ENCODE measurements around the gene WNT3. TPM values are rescaled to one million over a fixed set of nuclear protein-coding genes. Genes with fewer than 3 reads are reported as not detected.

The WNT3 gene
- total and polyA plus RNA-seq, 10 of the 15 experiments (the other 5 are each of a cell fraction or from before 2014, with no cell fraction given): 0.01 to 0.03 TPM; not detected in 8

GRCh38 chr17:46831573-46832330 is 13.3 kb upstream of the WNT3 start (continued):
- no peak for TF ChIP-seq BCL11A (IDR thresholded peaks at IDR 0.05; ENCODE audit: low read depth, low read length)
- TF ChIP-seq SREBF2 (IDR thresholded peaks at IDR 0.05; ENCODE audit: low read length): no peak
- no peak for TF ChIP-seq GABPA (IDR thresholded peaks at IDR 0.05; ENCODE audit: low read depth)

GRCh38 chr17:46827274-46827673 is 8.8 kb upstream of the WNT3 start:
- ATAC-seq: no peak
- H3K79me2 ChIP-seq (ENCODE audit: control insufficient read depth, insufficient read depth, low read length): no peaks in the 10 kb centered on the region
- H2AFZ ChIP-seq (ENCODE audit: control insufficient read depth, low read depth, low read length): no peak overlapping the region
- CTCF ChIA-PET: interaction anchor here (1.0 kb wide), 1 partner anchor 114 kb away, joined by 3 read pairs; no protein-coding TSS in a partner anchor
- no peak overlapping the region for H3K4me2 ChIP-seq (ENCODE audit: control insufficient read depth, insufficient read depth)
- SMC1A ChIA-PET (ENCODE audit: uncharacterized antibody, unreplicated experiment): interaction anchor here (1.3 kb wide), 1 partner anchor 8 kb away, joined by 4 read pairs; no protein-coding TSS in a partner anchor
- 18% methylated on average over 2 of the region's 2 CpGs for WGBS (ENCODE audit: insufficient coverage, insufficient replicate concordance, low lambda C conversion rate, missing lambda C conversion rate)
- no peaks in the 10 kb centered on the region; a peak in 1 of 4 replicates for H3K27me3 ChIP-seq (replicated peaks in 1 of 2; ENCODE audit: control insufficient read depth in 2 of 2, insufficient read depth in 2 of 2, low read length in 1 of 2)
- intact Hi-C loops (cut with micrococcal nuclease; ENCODE audit: unreplicated experiment) (loop anchor here (10.0 kb wide), 1 partner anchor 48 kb away; no protein-coding TSS in a partner anchor), in situ Hi-C loops (cut with MboI) (no loop called here)
- no peaks in the 10 kb centered on the region for H3K4me1 ChIP-seq (ENCODE audit: control insufficient read depth, insufficient read depth, low read length)
- no peak for FAIRE-seq
- no TSS peak for BruUV-seq (replicated peaks)
- H3K36me3 ChIP-seq (ENCODE audit: control insufficient read depth in 2 of 2, insufficient read depth in 2 of 2, low read length in 1 of 2): no peaks in the 10 kb centered on the region
- RAD21 ChIA-PET (ENCODE audit: unreplicated experiment): no interaction called here
- DNase-seq (ENCODE audit: low read depth, low spot score): no peak
- no peak overlapping the region for H3K4me3 ChIP-seq
- H3K9me3 ChIP-seq (replicated peaks; ENCODE audit: control insufficient read depth, insufficient read depth, low read length): no peaks in the 10 kb centered on the region
- H3K9ac ChIP-seq (ENCODE audit: control insufficient read depth, insufficient read depth, low read length): no peak overlapping the region
- no peak overlapping the region for H3K27ac ChIP-seq (ENCODE audit: control insufficient read depth, insufficient read depth)
- H4K20me1 ChIP-seq (ENCODE audit: control insufficient read depth, insufficient read depth): no peaks in the 10 kb centered on the region
- POLR2A ChIA-PET: no interaction called here
- TF ChIP-seq RFX5 (IDR thresholded peaks at IDR 0.05; ENCODE audit: low read depth, low read length) (no peak), NFIC (IDR thresholded peaks at IDR 0.05; ENCODE audit: low read depth, low read length) (no peak), KAT2A (conservative IDR thresholded peaks at IDR 0.05; ENCODE audit: control insufficient read depth, low read depth, low read length) (no peak), CEBPZ (IDR thresholded peaks at IDR 0.05; ENCODE audit: low read depth, low read length) (no peak), RB1 (IDR thresholded peaks at IDR 0.05; ENCODE audit: borderline replicate concordance) (no peak), SRF (IDR thresholded peaks at IDR 0.05; ENCODE audit: low read depth in 2 of 2, low read length in 2 of 2) (no peak), SMAD5 (IDR thresholded peaks at IDR 0.05; ENCODE audit: low read depth) (no peak), HCFC1 (IDR thresholded peaks at IDR 0.05; ENCODE audit: low read length) (no peak), PAX5 (IDR thresholded peaks at IDR 0.05; ENCODE audit: borderline replicate concordance, low read depth, low read length) (no peak), ZNF687 (IDR thresholded peaks at IDR 0.05) (no peak), EED (IDR thresholded peaks at IDR 0.05; ENCODE audit: low read depth) (no peak), ATF3 (IDR thresholded peaks at IDR 0.05; ENCODE audit: borderline replicate concordance, extremely low read depth, low read depth, low read length) (no peak), BMI1 (IDR thresholded peaks at IDR 0.05; ENCODE audit: borderline replicate concordance) (no peak)

All from GM12878 (cell line).